ENCODE results near the gene PRR3.
"Not testable (repeated sequence)": the region's sequence is repeated elsewhere in the genome, so short reads cannot be mapped to it uniquely, and the experiment has no call there.

DNA sequence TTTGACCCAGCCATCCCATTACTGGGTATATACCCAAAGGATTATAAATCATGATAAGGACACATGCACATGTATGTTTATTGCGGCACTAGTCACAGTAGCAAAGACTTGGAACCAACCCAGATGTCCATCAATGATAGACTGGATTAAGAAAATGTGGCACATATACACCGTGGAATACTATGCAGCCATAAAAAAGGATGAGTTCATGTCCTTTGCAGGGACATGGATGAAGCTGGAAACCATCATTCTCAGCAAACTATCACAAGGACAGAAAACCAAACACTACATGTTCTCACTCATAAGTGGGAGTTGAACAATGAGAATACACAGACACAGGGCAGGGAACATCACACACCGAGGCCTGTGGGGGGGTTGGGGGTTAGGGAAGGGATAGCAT lies 30.7 kb upstream of the PRR3 start:
- TF ChIP-seq POLR2AphosphoS5 (IDR thresholded peaks at IDR 0.05; ENCODE audit: low read depth, low read length); TCF7L2 (IDR thresholded peaks at IDR 0.05; ENCODE audit: low read depth, low read length); SIN3A (IDR thresholded peaks at IDR 0.05; ENCODE audit: borderline replicate concordance, insufficient read depth, low read depth, low read length): not testable (repeated sequence)
- TF ChIP-seq, protein P1, sequence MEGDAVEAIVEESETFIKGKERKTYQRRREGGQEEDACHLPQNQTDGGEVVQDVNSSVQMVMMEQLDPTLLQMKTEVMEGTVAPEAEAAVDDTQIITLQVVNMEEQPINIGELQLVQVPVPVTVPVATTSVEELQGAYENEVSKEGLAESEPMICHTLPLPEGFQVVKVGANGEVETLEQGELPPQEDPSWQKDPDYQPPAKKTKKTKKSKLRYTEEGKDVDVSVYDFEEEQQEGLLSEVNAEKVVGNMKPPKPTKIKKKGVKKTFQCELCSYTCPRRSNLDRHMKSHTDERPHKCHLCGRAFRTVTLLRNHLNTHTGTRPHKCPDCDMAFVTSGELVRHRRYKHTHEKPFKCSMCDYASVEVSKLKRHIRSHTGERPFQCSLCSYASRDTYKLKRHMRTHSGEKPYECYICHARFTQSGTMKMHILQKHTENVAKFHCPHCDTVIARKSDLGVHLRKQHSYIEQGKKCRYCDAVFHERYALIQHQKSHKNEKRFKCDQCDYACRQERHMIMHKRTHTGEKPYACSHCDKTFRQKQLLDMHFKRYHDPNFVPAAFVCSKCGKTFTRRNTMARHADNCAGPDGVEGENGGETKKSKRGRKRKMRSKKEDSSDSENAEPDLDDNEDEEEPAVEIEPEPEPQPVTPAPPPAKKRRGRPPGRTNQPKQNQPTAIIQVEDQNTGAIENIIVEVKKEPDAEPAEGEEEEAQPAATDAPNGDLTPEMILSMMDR (IDR thresholded peaks at IDR 0.05) = not testable (repeated sequence)
- TF ChIP-seq, protein P2, sequence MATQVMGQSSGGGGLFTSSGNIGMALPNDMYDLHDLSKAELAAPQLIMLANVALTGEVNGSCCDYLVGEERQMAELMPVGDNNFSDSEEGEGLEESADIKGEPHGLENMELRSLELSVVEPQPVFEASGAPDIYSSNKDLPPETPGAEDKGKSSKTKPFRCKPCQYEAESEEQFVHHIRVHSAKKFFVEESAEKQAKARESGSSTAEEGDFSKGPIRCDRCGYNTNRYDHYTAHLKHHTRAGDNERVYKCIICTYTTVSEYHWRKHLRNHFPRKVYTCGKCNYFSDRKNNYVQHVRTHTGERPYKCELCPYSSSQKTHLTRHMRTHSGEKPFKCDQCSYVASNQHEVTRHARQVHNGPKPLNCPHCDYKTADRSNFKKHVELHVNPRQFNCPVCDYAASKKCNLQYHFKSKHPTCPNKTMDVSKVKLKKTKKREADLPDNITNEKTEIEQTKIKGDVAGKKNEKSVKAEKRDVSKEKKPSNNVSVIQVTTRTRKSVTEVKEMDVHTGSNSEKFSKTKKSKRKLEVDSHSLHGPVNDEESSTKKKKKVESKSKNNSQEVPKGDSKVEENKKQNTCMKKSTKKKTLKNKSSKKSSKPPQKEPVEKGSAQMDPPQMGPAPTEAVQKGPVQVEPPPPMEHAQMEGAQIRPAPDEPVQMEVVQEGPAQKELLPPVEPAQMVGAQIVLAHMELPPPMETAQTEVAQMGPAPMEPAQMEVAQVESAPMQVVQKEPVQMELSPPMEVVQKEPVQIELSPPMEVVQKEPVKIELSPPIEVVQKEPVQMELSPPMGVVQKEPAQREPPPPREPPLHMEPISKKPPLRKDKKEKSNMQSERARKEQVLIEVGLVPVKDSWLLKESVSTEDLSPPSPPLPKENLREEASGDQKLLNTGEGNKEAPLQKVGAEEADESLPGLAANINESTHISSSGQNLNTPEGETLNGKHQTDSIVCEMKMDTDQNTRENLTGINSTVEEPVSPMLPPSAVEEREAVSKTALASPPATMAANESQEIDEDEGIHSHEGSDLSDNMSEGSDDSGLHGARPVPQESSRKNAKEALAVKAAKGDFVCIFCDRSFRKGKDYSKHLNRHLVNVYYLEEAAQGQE (IDR thresholded peaks at IDR 0.05; ENCODE audit: insufficient read depth in 1 of 2, low read depth in 2 of 2, low read length in 1 of 2) = not testable (repeated sequence)

All from Panc1 (cell line).